Measurements from ENCODE around the gene TRPC4.

- TF ChIP-seq CTCF (IDR thresholded peaks at IDR 0.05) (no peak), SIN3A (IDR thresholded peaks at IDR 0.05; ENCODE audit: borderline replicate concordance, insufficient read depth, low read depth, low read length) (no peak), REST (IDR thresholded peaks at IDR 0.05; ENCODE audit: insufficient read depth in 1 of 2, low read depth in 2 of 2, low read length in 1 of 2) (no peak)
These were observed 222.4 kb downstream of the TRPC4 start for GRCh38 chr13:37647031-37647650.
